ENCODE data around the gene KCNJ8. TPM values are rescaled to one million over a fixed set of nuclear protein-coding genes. Genes with fewer than 3 reads are reported as not detected.

KCNJ8 gene
- total RNA-seq, 6 experiments from 2014 or later = 0.69 to 8.9 (median 8.0) TPM

GRCh38 chr12:21731144-21731543 lies 43.4 kb downstream of the KCNJ8 start:
- no peak for DNase-seq
- H3K36me3 Mint-ChIP-seq (ENCODE audit: low read depth) = no peaks in the 10 kb centered on the region
- no peak for TF ChIP-seq CTCF (IDR thresholded peaks at IDR 0.05)

DNA sequence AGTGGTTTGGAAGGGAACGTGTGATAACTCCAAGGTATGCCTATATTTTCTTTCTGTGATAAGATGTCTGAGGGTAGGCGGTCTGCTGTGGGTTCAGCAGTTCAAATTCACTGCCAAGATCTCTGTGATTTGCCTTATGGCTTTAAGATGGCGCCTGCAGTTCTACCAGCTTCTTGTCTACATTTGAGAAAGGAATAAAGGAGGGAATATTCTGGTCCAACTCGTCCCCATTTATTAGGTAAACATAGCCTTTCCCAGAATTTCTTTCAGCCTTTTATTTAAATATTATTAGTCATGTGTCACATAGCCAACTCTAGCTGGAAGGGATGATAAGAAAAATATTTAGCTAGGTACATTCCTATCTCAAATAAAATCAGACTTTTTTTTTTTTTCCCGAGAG lies 48.8 kb downstream of the KCNJ8 start:
- no peak overlapping the region for H3K27ac Mint-ChIP-seq
- H3K9me3 Mint-ChIP-seq = no peaks in the 10 kb centered on the region
- no peak for DNase-seq

More at GRCh38 chr12:21731144-21731543, 43.4 kb downstream of the KCNJ8 start:
- Mint-ChIP-seq H3K9me3 (peaks cover 5% of the 10 kb centered on the region), H3K27ac (no peak overlapping the region), H3K4me3 (no peak overlapping the region), H3K27me3 (ENCODE audit: insufficient read depth) (no peaks in the 10 kb centered on the region), H3K4me1 (ENCODE audit: low read depth) (no peaks in the 10 kb centered on the region)

DNA sequence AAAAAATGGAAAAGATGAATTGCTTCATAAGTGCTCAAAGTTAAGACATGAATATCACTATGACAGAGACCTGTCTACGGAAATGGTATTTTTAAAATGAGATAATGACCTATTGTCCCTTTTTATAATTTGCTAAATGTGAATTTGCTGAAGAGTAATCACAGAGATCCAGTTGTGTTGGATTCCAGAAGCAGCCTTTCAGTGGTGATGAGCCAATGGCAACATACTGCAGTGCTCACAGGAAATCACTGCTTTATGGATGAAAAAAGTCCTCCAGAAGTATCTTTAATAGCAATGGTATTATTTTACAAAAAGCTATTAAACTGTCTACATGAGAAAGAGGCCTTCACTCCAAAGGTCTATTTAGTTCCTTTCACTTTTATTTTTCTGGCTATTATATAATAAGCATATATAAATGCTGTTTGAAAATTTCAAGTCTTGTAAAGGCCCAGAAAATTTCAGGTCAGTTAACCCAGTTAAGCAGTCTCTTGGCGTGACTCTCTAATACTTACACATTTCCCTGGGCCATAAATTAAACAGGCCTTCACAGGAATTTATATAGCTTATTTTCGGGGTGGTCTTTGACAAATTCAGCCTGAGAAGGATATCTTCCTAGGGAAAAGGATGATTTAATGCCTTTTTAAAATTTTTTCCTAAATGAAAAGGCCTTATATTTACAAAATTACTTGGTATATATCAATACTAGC lies 55.4 kb downstream of the KCNJ8 start:
- Mint-ChIP-seq H3K27ac (no peak overlapping the region), H3K27me3 (ENCODE audit: insufficient read depth) (no peaks in the 10 kb centered on the region; the same call in none of the 2 replicates), H3K4me1 (ENCODE audit: low read depth) (no peaks in the 10 kb centered on the region), H3K36me3 (ENCODE audit: low read depth) (no peaks in the 10 kb centered on the region), H3K9me3 (no peaks in the 10 kb centered on the region), H3K4me3 (no peak overlapping the region)
- no peak for TF ChIP-seq CTCF (IDR thresholded peaks at IDR 0.05)
- no peak for DNase-seq

More for the DNA sequence above, 48.8 kb downstream of the KCNJ8 start:
- Mint-ChIP-seq H3K36me3 (ENCODE audit: low read depth) (no peaks in the 10 kb centered on the region), H3K27me3 (ENCODE audit: insufficient read depth) (no peaks in the 10 kb centered on the region; the same call in 1 of the 2 replicates), H3K4me1 (ENCODE audit: low read depth) (no peaks in the 10 kb centered on the region), H3K4me3 (no peak overlapping the region)
- no peak for TF ChIP-seq CTCF (IDR thresholded peaks at IDR 0.05)

GRCh38 chr12:21718403-21718802 lies 56.1 kb downstream of the KCNJ8 start:
- no peak overlapping the region for H3K4me3 Mint-ChIP-seq
- no peak for DNase-seq
- no peaks in the 10 kb centered on the region for H3K9me3 Mint-ChIP-seq
- no peaks in the 10 kb centered on the region for H3K4me1 Mint-ChIP-seq (ENCODE audit: low read depth)
- H3K27me3 Mint-ChIP-seq (ENCODE audit: insufficient read depth) = no peaks in the 10 kb centered on the region; the same call in none of the 2 replicates
- TF ChIP-seq CTCF (IDR thresholded peaks at IDR 0.05) = no peak
- no peaks in the 10 kb centered on the region for H3K36me3 Mint-ChIP-seq (ENCODE audit: low read depth)
- H3K27ac Mint-ChIP-seq = no peak overlapping the region

GRCh38 chr12:21717767-21718166 lies 56.7 kb downstream of the KCNJ8 start:
- no peak overlapping the region for H3K27ac Mint-ChIP-seq
- no peak for TF ChIP-seq CTCF (IDR thresholded peaks at IDR 0.05)
- H3K4me1 Mint-ChIP-seq (ENCODE audit: low read depth) = no peaks in the 10 kb centered on the region
- H3K27me3 Mint-ChIP-seq (ENCODE audit: insufficient read depth) = no peaks in the 10 kb centered on the region; the same call in none of the 2 replicates
- no peaks in the 10 kb centered on the region for H3K36me3 Mint-ChIP-seq (ENCODE audit: low read depth)
- H3K4me3 Mint-ChIP-seq = no peak overlapping the region
- no peak for DNase-seq
- H3K9me3 Mint-ChIP-seq = no peaks in the 10 kb centered on the region
